IMR-90 (cell line): ENCODE results near the gene WASF1. TPM values are rescaled to one million over a fixed set of nuclear protein-coding genes. Genes with fewer than 3 reads are reported as not detected.

Source experiments
- ATAC-seq: fragments of 200-7000 bp; cut with Tn5 transposase; 2 replicates; pipeline ENCODE4 v1.9.1; 2020; ENCODE audit warnings: low read depth, mild to moderate bottlenecking, moderate library complexity
- BruUV-seq: library from RNA; stranded (reverse); fragments of 400-500 nt; replicated peaks from 2 replicates; lab custom pipeline; 2021; lab: Mats Ljungman, UMichigan
- CTCF ChIA-PET: fragments of 300-600 bp; formaldehyde crosslinking; extraction: SDS; loops from one replicate; lab custom pipeline; 2021; ENCODE audit warnings: antibody characterized with exemption; lab: Yijun Ruan, JAX
- POLR2A ChIA-PET: fragments of 300-600 bp; sonication (Branson Sonifier 250); formaldehyde crosslinking; loops from one replicate; lab custom pipeline; 2022; ENCODE audit warnings: antibody characterized with exemption; ENCODE audit not compliant: unreplicated experiment; lab: Charles Lee
- DNase-seq: peaks from one replicate; pipeline ENCODE4 v3.0.0; 2013
- H2AFZ ChIP-seq: replicated peaks from 2 replicates; pipeline ENCODE3; 2013; ENCODE audit warnings: low read length, mild to moderate bottlenecking; ENCODE audit not compliant: poor library complexity
- H2AK5ac ChIP-seq: 2 replicates; pipeline ENCODE4 v1.6.1; 2013; ENCODE audit warnings: low read depth, low read length, inconsistent platforms
- H2AK9ac ChIP-seq: replicated peaks from 2 replicates; pipeline ENCODE3; 2013; ENCODE audit warnings: mild to moderate bottlenecking, low read depth, low read length, moderate library complexity; ENCODE audit not compliant: poor library complexity
- H2BK120ac ChIP-seq: 2 replicates; pipeline ENCODE4 v1.6.1; 2013; ENCODE audit warnings: low read depth, low read length, inconsistent platforms
- H2BK15ac ChIP-seq: 3 replicates; pipeline ENCODE4 v1.6.1; 2013; ENCODE audit warnings: low read depth, low read length, inconsistent platforms
- H2BK20ac ChIP-seq: 2 replicates; pipeline ENCODE4 v1.6.1; 2013; ENCODE audit warnings: low read depth, mild to moderate bottlenecking, inconsistent platforms, low read length, moderate library complexity
- H2BK5ac ChIP-seq: 2 replicates; pipeline ENCODE4 v1.6.1; 2013; ENCODE audit warnings: mild to moderate bottlenecking, low read depth, low read length, inconsistent platforms; ENCODE audit not compliant: poor library complexity, severe bottlenecking
- H3K14ac ChIP-seq: replicated peaks from 2 replicates; pipeline ENCODE4 v1.6.1; 2013; ENCODE audit warnings: low read depth, low read length, inconsistent platforms
- H3K18ac ChIP-seq: 2 replicates; pipeline ENCODE4 v1.6.1; 2013; ENCODE audit warnings: low read depth, low read length, control low read depth
- H3K23ac ChIP-seq: 2 replicates; pipeline ENCODE4 v1.6.1; 2013; ENCODE audit warnings: low read depth, low read length, inconsistent platforms
- H3K27ac ChIP-seq: 2 replicates; pipeline ENCODE4 v1.5.1; 2013; ENCODE audit warnings: mild to moderate bottlenecking, control low read depth, low read length; ENCODE audit not compliant: insufficient read depth
- H3K27me3 ChIP-seq: 2 replicates; pipeline ENCODE4 v1.6.1; 2013; ENCODE audit warnings: low read length; ENCODE audit not compliant: control insufficient read depth, insufficient read depth
- H3K36me3 ChIP-seq: 2 replicates; pipeline ENCODE4 v1.6.1; 2013; ENCODE audit warnings: low read length, mixed read lengths; ENCODE audit not compliant: control insufficient read depth, insufficient read depth
- H3K4ac ChIP-seq: 2 replicates; pipeline ENCODE4 v1.6.1; 2013; ENCODE audit warnings: low read depth, low read length, inconsistent platforms
- H3K4me1 ChIP-seq: 2 replicates; pipeline ENCODE4 v1.6.1; 2013; ENCODE audit warnings: low read length, mixed read lengths; ENCODE audit not compliant: control insufficient read depth, insufficient read depth
- H3K4me2 ChIP-seq: 2 replicates; pipeline ENCODE4 v1.6.1; 2013; ENCODE audit warnings: low read depth, mild to moderate bottlenecking, control low read depth, low read length, moderate library complexity
- H3K4me3 ChIP-seq: 2 replicates; pipeline ENCODE4 v1.5.1; 2013; ENCODE audit warnings: low read depth, mild to moderate bottlenecking, control low read depth, low read length, moderate library complexity; ENCODE audit not compliant: insufficient read depth
- H3K56ac ChIP-seq: 2 replicates; pipeline ENCODE4 v1.6.1; 2013; ENCODE audit warnings: low read length, inconsistent platforms; ENCODE audit not compliant: insufficient read depth; ENCODE audit errors: extremely low read depth
- H3K79me1 ChIP-seq, 2 experiments: 2 replicates each; pipeline ENCODE4 v1.6.1; 2013; ENCODE audit warnings: low read length in 2 of 2, inconsistent platforms in 1 of 2, low read depth in 1 of 2
- H3K9ac ChIP-seq: 2 replicates; pipeline ENCODE4 v1.6.1; 2013; ENCODE audit warnings: low read depth, low read length, control low read depth
- H3K9me1 ChIP-seq: 2 replicates; pipeline ENCODE4 v1.6.1; 2013; ENCODE audit warnings: low read length, inconsistent platforms; ENCODE audit not compliant: insufficient read depth
- H3K9me3 ChIP-seq: 2 replicates; pipeline ENCODE4 v1.6.1; 2013; ENCODE audit warnings: low read length; ENCODE audit not compliant: control insufficient read depth, insufficient read depth
- H4K20me1 ChIP-seq: 2 replicates; pipeline ENCODE4 v1.6.1; 2013; ENCODE audit warnings: low read length, inconsistent platforms; ENCODE audit not compliant: insufficient read depth
- H4K5ac ChIP-seq: 2 replicates; pipeline ENCODE4 v1.6.1; 2013; ENCODE audit warnings: mild to moderate bottlenecking, low read depth, low read length, control low read depth
- H4K8ac ChIP-seq, 2 experiments: 2 replicates each; pipeline ENCODE4 v1.6.1; 2013; ENCODE audit warnings: low read depth in 2 of 2, low read length in 2 of 2, control low read depth in 1 of 2, inconsistent platforms in 1 of 2
- H4K91ac ChIP-seq: 2 replicates; pipeline ENCODE4 v1.6.1; 2013; ENCODE audit warnings: low read depth, low read length, inconsistent platforms; ENCODE audit not compliant: insufficient read depth
- FOS ChIP-seq: fragments of 150-350 bp; IDR thresholded peaks from 2 replicates; pipeline ENCODE4 v1.6.1; 2016; ENCODE audit warnings: low read depth, low read length
- WGBS, 2 experiments: methylation state at CpG; one replicate each; pipeline versions ENCODE4 v1.1.5 to v1.1.7; 2013; ENCODE audit warnings: missing lambda C conversion rate in 2 of 2; ENCODE audit not compliant: insufficient read length in 1 of 2; ENCODE audit errors: extremely low coverage in 2 of 2; 5-methylcytosine and 5-hydroxymethylcytosine counted together
- dilution Hi-C: fragments of 300-500 bp; cut with HindIII; formaldehyde crosslinking; loops from one replicate; pipeline ENCODE4 v1.14.3; 2018; ENCODE audit warnings: low sequenced_read_pairs; ENCODE audit not compliant: unreplicated experiment
- in situ Hi-C: fragments of 300-500 bp; cut with MboI; formaldehyde crosslinking; loops from 3 replicates; pipeline ENCODE4 v1.14.3; 2019; ENCODE audit warnings: low sequenced_read_pairs, inconsistent platforms, mixed read lengths
- intact Hi-C: fragments of 100-400 bp; cut with micrococcal nuclease; formaldehyde crosslinking; loops from 2 replicates; pipeline ENCODE4 v1.10.0; 2022
- polyA plus RNA-seq, 3 experiments: library from polyadenylated mRNA; depleted of rRNA; stranded (reverse); fragments of >200 nt; gene quantifications; 2 replicates each; pipeline ENCODE4 v1.2.3, GENCODE V29; 2012; ENCODE audit warnings: low replicate concordance in 1 of 3
- total RNA-seq: library from RNA; depleted of rRNA; stranded (reverse); fragments of >200 nt; gene quantifications from 2 replicates; pipeline ENCODE4 v1.2.3, GENCODE V29; 2012

Gene WASF1
- total and polyA plus RNA-seq, 2 of the 4 experiments (the other 2 are of a cell fraction) = 3.0 to 17.3 TPM

GRCh38 chr6:110068592-110068967 lies 110.9 kb downstream of the WASF1 start:
- H3K36me3 ChIP-seq = no peaks in the 10 kb centered on the region
- no peak overlapping the region for H4K91ac ChIP-seq
- no TSS peak for BruUV-seq
- no peak overlapping the region for H4K8ac ChIP-seq
- 45% methylated on average over 2 of the region's 8 CpGs; no CpG with 5 or more reads in 1 of the 2 experiments for WGBS, 2 experiments
- H3K56ac ChIP-seq = no peak overlapping the region
- no peak overlapping the region for H2BK5ac ChIP-seq
- H3K9me1 ChIP-seq = no peaks in the 10 kb centered on the region
- ChIA-PET CTCF (interaction anchor here (1.3 kb wide), 1 partner anchor 11 kb away, joined by 3 read pairs; no protein-coding TSS in a partner anchor), POLR2A (no interaction called here)
- H2AFZ ChIP-seq = no peak overlapping the region
- H3K14ac ChIP-seq = no peak overlapping the region
- no peaks in the 10 kb centered on the region for H3K4me1 ChIP-seq
- in situ Hi-C loops (no loop called here), intact Hi-C loops (no loop called here), dilution Hi-C loops (no loop called here)
- H3K4ac ChIP-seq = no peak overlapping the region
- H3K4me2 ChIP-seq = no peak overlapping the region
- H2AK9ac ChIP-seq = no peak overlapping the region
- DNase-seq (no peak), ATAC-seq (no peak)
- no peaks in the 10 kb centered on the region for H3K79me1 ChIP-seq
- no peak overlapping the region for H3K4me3 ChIP-seq
- H2BK120ac ChIP-seq = no peak overlapping the region
- H3K9me3 ChIP-seq = 0 out of 2 replicates have a peak, but pooled peaks cover 2% of the 10 kb centered on the region
- H4K5ac ChIP-seq = no peak overlapping the region
- H2BK15ac ChIP-seq = no peak overlapping the region
- H2BK20ac ChIP-seq = no peak overlapping the region
- H3K27ac ChIP-seq = no peak overlapping the region
- H3K18ac ChIP-seq = no peak overlapping the region
- H2AK5ac ChIP-seq = no peak overlapping the region
- no peak overlapping the region for H3K23ac ChIP-seq
- H3K27me3 ChIP-seq = peaks cover 25% of the 10 kb centered on the region
- TF ChIP-seq FOS = no peak
- H3K9ac ChIP-seq = no peak overlapping the region
- H4K20me1 ChIP-seq = no peaks in the 10 kb centered on the region
